ENCODE measurements around the gene ODAD3. TPM values are rescaled to one million over a fixed set of nuclear protein-coding genes. Genes with fewer than 3 reads are reported as not detected.

The ODAD3 gene
- total and polyA plus RNA-seq, 2 of the 13 experiments (the other 11 are each of a cell fraction or from before 2014, with no cell fraction given): 0.04 to 0.08 TPM

DNA sequence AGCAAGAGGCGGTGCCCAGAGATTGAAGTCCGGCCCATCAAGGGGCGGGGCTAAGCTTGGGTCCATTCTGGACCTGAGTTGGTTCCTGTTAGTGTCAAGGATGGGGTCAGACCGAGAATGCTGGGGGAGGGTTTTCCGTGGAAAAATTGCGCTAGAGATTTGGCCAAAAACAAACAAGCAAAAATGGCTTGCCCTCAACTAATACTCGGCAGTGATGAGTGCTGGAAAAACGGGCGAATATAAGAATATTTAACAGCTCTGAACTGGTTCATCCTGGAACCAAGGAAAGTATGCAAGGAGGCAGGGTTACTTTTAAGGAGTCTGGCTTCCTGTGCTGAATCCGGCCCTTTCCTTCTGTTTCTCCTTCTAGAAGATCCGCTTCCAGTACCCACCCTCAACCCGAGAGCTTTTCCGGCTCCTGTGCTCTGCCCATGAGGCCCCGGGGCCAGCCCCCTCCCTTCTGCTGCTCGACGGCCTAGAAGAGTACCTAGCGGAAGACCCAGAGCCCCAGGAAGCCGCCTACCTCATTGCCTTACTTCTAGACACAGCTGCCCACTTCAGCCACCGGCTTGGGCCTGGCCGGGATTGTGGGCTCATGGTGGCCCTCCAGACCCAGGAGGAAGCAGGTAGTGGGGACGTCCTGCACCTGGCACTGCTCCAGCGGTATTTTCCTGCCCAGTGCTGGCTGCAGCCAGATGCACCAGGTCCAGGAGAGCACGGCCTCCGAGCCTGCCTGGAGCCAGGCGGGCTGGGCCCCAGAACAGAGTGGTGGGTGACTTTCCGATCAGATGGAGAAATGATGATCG lies 59.6 kb downstream of the ODAD3 start (continued):
- TF ChIP-seq ZNF816 (CRISPR knock-in tag; IDR thresholded peaks at IDR 0.05; ENCODE audit: borderline replicate concordance): peak; percentile 62; the same call in 1 of the 2 replicates
- TF ChIP-seq TAF1 (CRISPR knock-in tag; IDR thresholded peaks at IDR 0.05): peak; percentile 51; the same call in 1 of the 2 replicates
- no peak for TF ChIP-seq LCORL (IDR thresholded peaks at IDR 0.05)
- peak; percentile 49; the same call in 1 of the 2 replicates for TF ChIP-seq LCORL (CRISPR knock-in tag; IDR thresholded peaks at IDR 0.05)
- peak; percentile 36 for TF ChIP-seq HDAC2 (CRISPR knock-in tag; IDR thresholded peaks at IDR 0.05)
- TF ChIP-seq ZNF264 (CRISPR knock-in tag; IDR thresholded peaks at IDR 0.05): no peak
- no peak for TF ChIP-seq MYNN (CRISPR knock-in tag; IDR thresholded peaks at IDR 0.05; ENCODE audit: low read depth)
- no peak for TF ChIP-seq ZNF234 (CRISPR knock-in tag; conservative IDR thresholded peaks at IDR 0.05)
- TF ChIP-seq, protein P1, sequence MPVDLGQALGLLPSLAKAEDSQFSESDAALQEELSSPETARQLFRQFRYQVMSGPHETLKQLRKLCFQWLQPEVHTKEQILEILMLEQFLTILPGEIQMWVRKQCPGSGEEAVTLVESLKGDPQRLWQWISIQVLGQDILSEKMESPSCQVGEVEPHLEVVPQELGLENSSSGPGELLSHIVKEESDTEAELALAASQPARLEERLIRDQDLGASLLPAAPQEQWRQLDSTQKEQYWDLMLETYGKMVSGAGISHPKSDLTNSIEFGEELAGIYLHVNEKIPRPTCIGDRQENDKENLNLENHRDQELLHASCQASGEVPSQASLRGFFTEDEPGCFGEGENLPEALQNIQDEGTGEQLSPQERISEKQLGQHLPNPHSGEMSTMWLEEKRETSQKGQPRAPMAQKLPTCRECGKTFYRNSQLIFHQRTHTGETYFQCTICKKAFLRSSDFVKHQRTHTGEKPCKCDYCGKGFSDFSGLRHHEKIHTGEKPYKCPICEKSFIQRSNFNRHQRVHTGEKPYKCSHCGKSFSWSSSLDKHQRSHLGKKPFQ (CRISPR knock-in tag; IDR thresholded peaks at IDR 0.05; ENCODE audit: insufficient replicate concordance): no peak
- no peak for TF ChIP-seq ZMYM2 (CRISPR knock-in tag; IDR thresholded peaks at IDR 0.05)
- TF ChIP-seq, protein P2, sequence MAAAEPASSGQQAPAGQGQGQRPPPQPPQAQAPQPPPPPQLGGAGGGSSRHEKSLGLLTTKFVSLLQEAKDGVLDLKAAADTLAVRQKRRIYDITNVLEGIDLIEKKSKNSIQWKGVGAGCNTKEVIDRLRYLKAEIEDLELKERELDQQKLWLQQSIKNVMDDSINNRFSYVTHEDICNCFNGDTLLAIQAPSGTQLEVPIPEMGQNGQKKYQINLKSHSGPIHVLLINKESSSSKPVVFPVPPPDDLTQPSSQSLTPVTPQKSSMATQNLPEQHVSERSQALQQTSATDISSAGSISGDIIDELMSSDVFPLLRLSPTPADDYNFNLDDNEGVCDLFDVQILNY (CRISPR knock-in tag; conservative IDR thresholded peaks at IDR 0.05): no peak
- TF ChIP-seq MZF1 (CRISPR knock-in tag; IDR thresholded peaks at IDR 0.05; ENCODE audit: borderline replicate concordance): no peak
- TF ChIP-seq PAX8 (CRISPR knock-in tag; IDR thresholded peaks at IDR 0.05; ENCODE audit: borderline replicate concordance): 0 out of 2 replicates have a peak, but pooled peaks have one; percentile 75
- TF ChIP-seq, protein P3, sequence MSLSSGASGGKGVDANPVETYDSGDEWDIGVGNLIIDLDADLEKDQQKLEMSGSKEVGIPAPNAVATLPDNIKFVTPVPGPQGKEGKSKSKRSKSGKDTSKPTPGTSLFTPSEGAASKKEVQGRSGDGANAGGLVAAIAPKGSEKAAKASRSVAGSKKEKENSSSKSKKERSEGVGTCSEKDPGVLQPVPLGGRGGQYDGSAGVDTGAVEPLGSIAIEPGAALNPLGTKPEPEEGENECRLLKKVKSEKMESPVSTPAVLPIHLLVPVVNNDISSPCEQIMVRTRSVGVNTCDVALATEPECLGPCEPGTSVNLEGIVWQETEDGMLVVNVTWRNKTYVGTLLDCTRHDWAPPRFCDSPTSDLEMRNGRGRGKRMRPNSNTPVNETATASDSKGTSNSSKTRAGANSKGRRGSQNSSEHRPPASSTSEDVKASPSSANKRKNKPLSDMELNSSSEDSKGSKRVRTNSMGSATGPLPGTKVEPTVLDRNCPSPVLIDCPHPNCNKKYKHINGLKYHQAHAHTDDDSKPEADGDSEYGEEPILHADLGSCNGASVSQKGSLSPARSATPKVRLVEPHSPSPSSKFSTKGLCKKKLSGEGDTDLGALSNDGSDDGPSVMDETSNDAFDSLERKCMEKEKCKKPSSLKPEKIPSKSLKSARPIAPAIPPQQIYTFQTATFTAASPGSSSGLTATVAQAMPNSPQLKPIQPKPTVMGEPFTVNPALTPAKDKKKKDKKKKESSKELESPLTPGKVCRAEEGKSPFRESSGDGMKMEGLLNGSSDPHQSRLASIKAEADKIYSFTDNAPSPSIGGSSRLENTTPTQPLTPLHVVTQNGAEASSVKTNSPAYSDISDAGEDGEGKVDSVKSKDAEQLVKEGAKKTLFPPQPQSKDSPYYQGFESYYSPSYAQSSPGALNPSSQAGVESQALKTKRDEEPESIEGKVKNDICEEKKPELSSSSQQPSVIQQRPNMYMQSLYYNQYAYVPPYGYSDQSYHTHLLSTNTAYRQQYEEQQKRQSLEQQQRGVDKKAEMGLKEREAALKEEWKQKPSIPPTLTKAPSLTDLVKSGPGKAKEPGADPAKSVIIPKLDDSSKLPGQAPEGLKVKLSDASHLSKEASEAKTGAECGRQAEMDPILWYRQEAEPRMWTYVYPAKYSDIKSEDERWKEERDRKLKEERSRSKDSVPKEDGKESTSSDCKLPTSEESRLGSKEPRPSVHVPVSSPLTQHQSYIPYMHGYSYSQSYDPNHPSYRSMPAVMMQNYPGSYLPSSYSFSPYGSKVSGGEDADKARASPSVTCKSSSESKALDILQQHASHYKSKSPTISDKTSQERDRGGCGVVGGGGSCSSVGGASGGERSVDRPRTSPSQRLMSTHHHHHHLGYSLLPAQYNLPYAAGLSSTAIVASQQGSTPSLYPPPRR (CRISPR knock-in tag; IDR thresholded peaks at IDR 0.05; ENCODE audit: borderline replicate concordance): peak; percentile 55; the same call in 1 of the 2 replicates
- TF ChIP-seq MTA1 (CRISPR knock-in tag; IDR thresholded peaks at IDR 0.05; ENCODE audit: borderline replicate concordance): 0 out of 2 replicates have a peak, but pooled peaks have one; percentile 60
- 0 out of 2 replicates have a peak, but pooled peaks have one; percentile 49 for TF ChIP-seq ZNF329 (CRISPR knock-in tag; IDR thresholded peaks at IDR 0.05; ENCODE audit: low read depth)
- no peak for TF ChIP-seq PHF5A (CRISPR knock-in tag; IDR thresholded peaks at IDR 0.05; ENCODE audit: low read depth, unreplicated experiment)
- peak; percentile 87 for TF ChIP-seq POLR2AphosphoS5 (IDR thresholded peaks at IDR 0.05; ENCODE audit: low read depth, low read length)
- peak; percentile 70; the same call in 1 of the 2 replicates for TF ChIP-seq ZNF768 (CRISPR knock-in tag; IDR thresholded peaks at IDR 0.05)
- TF ChIP-seq ZNF33A (CRISPR knock-in tag; IDR thresholded peaks at IDR 0.05; ENCODE audit: borderline replicate concordance): no peak
- no peak for TF ChIP-seq ETV5 (CRISPR knock-in tag; IDR thresholded peaks at IDR 0.05; ENCODE audit: borderline replicate concordance)
- no peak for TF ChIP-seq ARID2 (CRISPR knock-in tag; IDR thresholded peaks at IDR 0.05; ENCODE audit: borderline replicate concordance)
- TF ChIP-seq ZNF7 (CRISPR knock-in tag; IDR thresholded peaks at IDR 0.05): no peak
